HG03469 (cell line): ENCODE data around the gene RLN1.
A peak's percentile ranks its signal among the peaks of the same experiment; 100 is the strongest.
"Not testable (repeated sequence)": the region's sequence is repeated elsewhere in the genome, so short reads cannot be mapped to it uniquely, and the experiment has no call there.

Source experiments
- ATAC-seq: cut with Tn5 transposase; IDR thresholded peaks from one replicate; pipeline ENCODE4 v1.9.1; 2021; ENCODE audit warnings: mild to moderate bottlenecking, moderate library complexity, moderate number of reproducible peaks; ENCODE audit not compliant: unreplicated experiment

Gene RLN1

GRCh38 chr9:5326187-5326586 is 13.5 kb downstream of the RLN1 start:
- ATAC-seq: no peak

GRCh38 chr9:5321601-5322000 is 18.1 kb downstream of the RLN1 start:
- not testable (repeated sequence) for ATAC-seq

GRCh38 chr9:5321058-5321457 is 18.6 kb downstream of the RLN1 start:
- no peak for ATAC-seq

GRCh38 chr9:5316406-5316805 is 23.3 kb downstream of the RLN1 start:
- ATAC-seq: not testable (repeated sequence)

- no peak for ATAC-seq
Observed at GRCh38 chr9:5315187-5315923, 24.3 kb downstream of the RLN1 start.

GRCh38 chr9:5310851-5311250 is 28.8 kb downstream of the RLN1 start:
- ATAC-seq: no peak

GRCh38 chr9:5305741-5306140 is 33.9 kb downstream of the RLN1 start:
- ATAC-seq: no peak

GRCh38 chr9:5303840-5304795 is 35.6 kb downstream of the RLN1 start, which contains the start of gene RLN2:
Gene RLN2 (minus strand): TSS chr9:5304716. CDS start chr9:5304580, 136 bp downstream.
- ATAC-seq: peak; percentile 98

GRCh38 chr9:5301544-5301943 is 38.1 kb downstream of the RLN1 start:
- ATAC-seq: no peak

- no peak for ATAC-seq
Observed at GRCh38 chr9:5292141-5292540, 47.5 kb downstream of the RLN1 start.

GRCh38 chr9:5288591-5288990 is 51.1 kb downstream of the RLN1 start:
- ATAC-seq: no peak

- ATAC-seq: no peak
Observed at GRCh38 chr9:5286262-5286661, 53.4 kb downstream of the RLN1 start.
